SK-N-SH (cell line): ENCODE measurements around the gene RPS27A. TPM values are rescaled to one million over a fixed set of nuclear protein-coding genes. Genes with fewer than 3 reads are reported as not detected.
"Not testable (repeated sequence)": the region's sequence is repeated elsewhere in the genome, so short reads cannot be mapped to it uniquely, and the experiment has no call there.

Source experiments
- CTCF ChIA-PET: fragments of 300-600, 350-600 bp; formaldehyde crosslinking; extraction: SDS; loops from one replicate; lab custom pipeline; 2021; lab: Yijun Ruan, JAX
- POLR2A ChIA-PET: fragments of 350-600 bp; sonication (Branson Sonifier 250); formaldehyde crosslinking; extraction: SDS; loops from one replicate; lab custom pipeline; 2020; ENCODE audit warnings: antibody characterized with exemption, inconsistent platforms; lab: Yijun Ruan, JAX
- DNase-seq: peaks from one replicate; pipeline ENCODE4 v3.0.0; 2012
- H2AFZ ChIP-seq: fragments of 200-600 bp; sonication (generic); 2 replicates; pipeline ENCODE4 v1.8.1; 2016; ENCODE audit warnings: antibody characterized with exemption, mild to moderate bottlenecking, low read depth
- H3F3A ChIP-seq: fragments of 200-600 bp; sonication (generic); replicated peaks from 2 replicates; pipeline ENCODE3; 2016; ENCODE audit warnings: antibody characterized with exemption, mild to moderate bottlenecking; ENCODE audit not compliant: insufficient read depth
- H3K27ac ChIP-seq, 2 experiments: fragments of 200-500 bp in 1 of 2; fragments of 200-600 bp in 1 of 2; sonication (Bioruptor generic) in 1 of 2; sonication (generic), shearing (Covaris generic) in 1 of 2; 2 replicates each; pipeline versions ENCODE4 v1.5.1 to v1.6.1; 2014 to 2016; ENCODE audit warnings: low read depth in 2 of 2, inconsistent platforms in 1 of 2, low read length in 1 of 2, mild to moderate bottlenecking in 1 of 2, mixed read lengths in 1 of 2
- H3K27me3 ChIP-seq: fragments of 200-600 bp; sonication (generic), shearing (Covaris generic); 2 replicates; pipeline ENCODE4 v1.6.1; 2016; ENCODE audit warnings: mixed run types; ENCODE audit not compliant: insufficient read depth
- H3K36me3 ChIP-seq, 2 experiments: fragments of 200-500 bp in 1 of 2; fragments of 200-600 bp in 1 of 2; sonication (Bioruptor generic) in 1 of 2; sonication (generic) in 1 of 2; replicated peaks in 1 of 2; 2 replicates each; pipeline versions ENCODE3 to v1.5.1; 2014 to 2016; ENCODE audit warnings: low read length in 1 of 2, mild to moderate bottlenecking in 1 of 2; ENCODE audit not compliant: insufficient read depth in 2 of 2, control insufficient read depth in 1 of 2
- H3K4me1 ChIP-seq, 2 experiments: fragments of 200-500 bp in 1 of 2; fragments of 200-600 bp in 1 of 2; sonication (Bioruptor generic) in 1 of 2; sonication (generic), shearing (Covaris generic) in 1 of 2; 2 replicates each; pipeline versions ENCODE4 v1.5.1 to v1.6.1; 2014 to 2016; ENCODE audit warnings: low read depth in 1 of 2, low read length in 1 of 2, mixed run types in 1 of 2; ENCODE audit not compliant: insufficient read depth in 2 of 2, control insufficient read depth in 1 of 2
- H3K4me2 ChIP-seq: fragments of 200-600 bp; sonication (generic), shearing (Covaris generic); 2 replicates; pipeline ENCODE4 v1.6.1; 2017; ENCODE audit warnings: mixed run types
- H3K4me3 ChIP-seq, 2 experiments: fragments of 200-500 bp in 1 of 2; fragments of 200-600 bp in 1 of 2; sonication (Bioruptor generic) in 1 of 2; sonication (generic), shearing (Covaris generic) in 1 of 2; 2 replicates each; pipeline versions ENCODE4 v1.5.1 to v1.8.1; 2014 to 2016; ENCODE audit warnings: low read depth in 2 of 2, inconsistent platforms in 1 of 2, low read length in 1 of 2, mild to moderate bottlenecking in 1 of 2, mixed read lengths in 1 of 2, moderate library complexity in 1 of 2
- H3K79me2 ChIP-seq: fragments of 200-600 bp; sonication (generic); 2 replicates; pipeline ENCODE4 v1.8.1; 2017; ENCODE audit warnings: mild to moderate bottlenecking; ENCODE audit not compliant: insufficient read depth
- H3K9ac ChIP-seq: fragments of 200-600 bp; sonication (generic); 2 replicates; pipeline ENCODE4 v1.6.1; 2017; ENCODE audit warnings: mixed run types
- H3K9me2 ChIP-seq: fragments of 200-600 bp; sonication (generic); 2 replicates; pipeline ENCODE4 v1.6.1; 2017; ENCODE audit warnings: mixed run types
- H3K9me3 ChIP-seq: fragments of 200-600 bp; sonication (generic); 2 replicates; pipeline ENCODE4 v1.6.1; 2017; ENCODE audit warnings: mixed run types, mild to moderate bottlenecking, moderate library complexity
- H4K20me1 ChIP-seq: fragments of 200-600 bp; sonication (generic); 2 replicates; pipeline ENCODE4 v1.6.1; 2017; ENCODE audit warnings: mild to moderate bottlenecking, mixed run types; ENCODE audit not compliant: insufficient read depth
- CHD2 ChIP-seq: fragments of 150-350 bp; IDR thresholded peaks from 2 replicates; pipeline ENCODE4 v1.6.1; 2018; ENCODE audit warnings: low read length; ENCODE audit not compliant: partially characterized antibody
- EP300 ChIP-seq, 2 experiments: IDR thresholded peaks; 2 replicates each; pipeline versions ENCODE4 v1.4.0 to v1.6.1; 2012; ENCODE audit warnings: borderline replicate concordance in 1 of 2, low read depth in 1 of 2, low read length in 1 of 2
- EZH2phosphoT487 ChIP-seq: fragments of 200-600 bp; sonication (generic); IDR thresholded peaks from 2 replicates; pipeline ENCODE4 v1.6.1; 2017; ENCODE audit warnings: low read depth, mixed run types, mild to moderate bottlenecking, antibody characterized with exemption, moderate library complexity, borderline replicate concordance
- FOSL2 ChIP-seq: IDR thresholded peaks from 2 replicates; pipeline ENCODE4 v1.4.0; 2012; ENCODE audit warnings: low read depth, mild to moderate bottlenecking, moderate library complexity, borderline replicate concordance
- FOXM1 ChIP-seq: IDR thresholded peaks from 2 replicates; pipeline ENCODE4 v1.4.0; 2012; ENCODE audit warnings: low read depth, mild to moderate bottlenecking
- MEF2A ChIP-seq: IDR thresholded peaks from 2 replicates; pipeline ENCODE4 v1.4.0; 2012; ENCODE audit warnings: low read depth, borderline replicate concordance
- NRF1 ChIP-seq: IDR thresholded peaks from 2 replicates; pipeline ENCODE4 v1.6.1; 2012; ENCODE audit warnings: low read depth, mild to moderate bottlenecking, low read length
- RFX5 ChIP-seq: IDR thresholded peaks from 2 replicates; pipeline ENCODE4 v1.6.1; 2012; ENCODE audit warnings: mild to moderate bottlenecking, improper control_type of control experiment, low read length
- SIN3A ChIP-seq: IDR thresholded peaks from 2 replicates; pipeline ENCODE4 v1.6.1; 2012; ENCODE audit warnings: low read depth, mild to moderate bottlenecking, low read length, moderate library complexity, borderline replicate concordance
- TAF1 ChIP-seq: IDR thresholded peaks from 2 replicates; pipeline ENCODE4 v1.6.1; 2012; ENCODE audit warnings: low read depth, mild to moderate bottlenecking, low read length, moderate library complexity, borderline replicate concordance
- TCF12 ChIP-seq: IDR thresholded peaks from 2 replicates; pipeline ENCODE4 v1.4.0; 2012
- TEAD4 ChIP-seq: IDR thresholded peaks from 2 replicates; pipeline ENCODE4 v1.4.0; 2012; ENCODE audit warnings: mild to moderate bottlenecking, borderline replicate concordance; ENCODE audit not compliant: insufficient read depth
- YY1 ChIP-seq: IDR thresholded peaks from 2 replicates; pipeline ENCODE4 v1.4.0; 2012; ENCODE audit warnings: low read depth, mild to moderate bottlenecking
- WGBS: methylation state at CpG from one replicate; pipeline ENCODE4 v1.1.6; 2017; ENCODE audit warnings: low lambda C conversion rate; 5-methylcytosine and 5-hydroxymethylcytosine counted together
- polyA plus RNA-seq, 3 experiments: library from polyadenylated mRNA; depleted of rRNA; stranded (reverse); fragments of >200 nt; gene quantifications; 2 replicates each; pipeline ENCODE4 v1.2.3, GENCODE V29; 2012
- TF ChIP-seq, protein P1 (sequence below): fragments of 150-350 bp; IDR thresholded peaks from 2 replicates; pipeline ENCODE4 v1.6.1; 2016; ENCODE audit warnings: mild to moderate bottlenecking, low read depth, low read length
- TF ChIP-seq, protein P2 (sequence below): IDR thresholded peaks from 2 replicates; pipeline ENCODE4 v1.4.0; 2012; ENCODE audit warnings: low read depth
- TF ChIP-seq, protein P3 (sequence below): IDR thresholded peaks from 2 replicates; pipeline ENCODE4 v1.4.0; 2012; ENCODE audit warnings: low read depth, borderline replicate concordance

Gene RPS27A
- polyA plus RNA-seq, 1 of the 3 experiments (the other 2 are of a cell fraction), result 1,777 TPM

DNA sequence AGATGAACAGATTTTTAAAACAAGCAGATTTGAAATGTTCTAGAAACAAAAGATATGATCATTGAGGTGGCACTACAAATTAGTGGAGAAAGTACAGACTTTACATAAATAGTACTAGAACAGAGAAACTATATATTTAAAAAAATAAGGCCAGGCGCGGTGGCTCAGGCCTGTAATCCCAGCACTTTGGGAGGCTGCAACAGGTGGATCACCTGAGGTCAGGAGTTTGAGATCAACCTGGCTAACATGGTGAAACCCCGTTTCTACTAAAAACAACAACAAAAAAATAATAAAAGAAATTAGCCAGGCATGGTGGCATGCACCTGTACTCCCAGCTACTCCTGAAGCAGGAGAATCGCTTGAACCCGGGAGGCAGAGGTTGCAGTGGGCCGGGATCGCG, 45.7 kb upstream of the RPS27A start:
- WGBS, result 88% methylated on average over 8 of the region's 8 CpGs
- H3K4me2 ChIP-seq, H3K79me2 ChIP-seq, H3F3A ChIP-seq, H3K9me3 ChIP-seq, H3K27me3 ChIP-seq, H3K9ac ChIP-seq, H3K27ac ChIP-seq, H4K20me1 ChIP-seq, H2AFZ ChIP-seq, H3K36me3 ChIP-seq, H3K4me3 ChIP-seq, H3K4me1 ChIP-seq, H3K9me2 ChIP-seq, DNase-seq: not testable (repeated sequence)
- POLR2A ChIA-PET, result interaction anchor here (0.6 kb wide), 1 partner anchor 25 kb away, joined by 3 read pairs; no protein-coding TSS in a partner anchor
- CTCF ChIA-PET, result interaction anchor here (1.0 to 2.8 kb wide), 2 partner anchors 19 to 449 kb away, joined by 3 to 12 read pairs; no protein-coding TSS in a partner anchor

DNA sequence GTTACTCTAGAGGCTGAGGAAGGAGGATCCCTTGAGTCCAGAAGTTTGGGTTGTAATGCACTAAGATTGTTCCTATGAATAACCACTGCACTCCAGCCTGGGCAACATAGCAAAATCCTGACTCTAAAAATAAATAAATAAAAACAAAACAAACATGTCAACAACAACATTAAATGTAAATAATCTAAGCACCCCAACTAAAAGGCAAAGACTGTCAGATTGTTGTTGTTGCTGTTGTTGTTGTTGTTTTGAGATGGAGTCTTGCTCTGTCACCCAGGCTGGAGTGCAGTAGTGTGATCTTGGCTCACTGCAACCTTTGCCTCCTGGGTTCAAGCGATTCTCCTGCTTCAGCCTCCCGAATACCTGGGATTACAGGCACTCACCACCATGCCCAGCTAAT, 40.6 kb upstream of the RPS27A start:
- CTCF ChIA-PET, DNase-seq, H3K36me3 ChIP-seq, H3K4me3 ChIP-seq, H3K9me2 ChIP-seq, H2AFZ ChIP-seq, H3K79me2 ChIP-seq, H3K27me3 ChIP-seq, H3F3A ChIP-seq, H4K20me1 ChIP-seq, H3K9me3 ChIP-seq, POLR2A ChIA-PET, H3K4me2 ChIP-seq, H3K4me1 ChIP-seq, H3K27ac ChIP-seq, H3K9ac ChIP-seq: not testable (repeated sequence)
- 82% methylated on average over 2 of the region's 2 CpGs for WGBS

DNA sequence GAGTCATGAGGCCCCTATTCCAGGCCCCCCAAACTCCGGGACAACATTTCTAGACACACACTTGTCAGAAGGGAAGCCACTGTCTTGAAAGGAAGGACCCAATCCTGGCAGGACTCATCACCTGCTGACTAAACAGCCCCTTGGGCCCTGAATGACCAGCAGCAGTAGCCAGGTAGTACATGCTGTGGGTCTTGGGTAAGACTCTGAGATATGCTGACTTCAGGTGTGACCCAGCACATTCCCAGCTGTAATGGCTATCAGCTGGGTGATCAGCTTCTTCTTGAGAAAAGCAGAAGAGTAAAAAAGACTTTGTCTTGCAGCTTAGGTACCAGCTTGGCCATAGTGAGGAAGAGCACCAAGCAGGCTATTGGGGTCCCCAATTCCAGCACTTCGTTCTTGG, 36.0 kb upstream of the RPS27A start:
- H3K27ac ChIP-seq, result no peak overlapping the region
- H3K27me3 ChIP-seq, result no peaks in the 10 kb centered on the region
- H3K36me3 ChIP-seq, result peaks cover 20 to 34% of the 10 kb centered on the region in 2 experiments
- peaks cover 5% of the 10 kb centered on the region; the same call in 1 of the 2 replicates for H3K9me3 ChIP-seq
- H3K4me3 ChIP-seq, result no peak overlapping the region
- H3F3A ChIP-seq, result peaks cover 4% of the 10 kb centered on the region
- H3K4me1 ChIP-seq, result no peaks in the 10 kb centered on the region
- no peaks in the 10 kb centered on the region for H3K9me2 ChIP-seq
- no peak overlapping the region for H3K9ac ChIP-seq
- ChIA-PET POLR2A (no interaction called here), CTCF (interaction anchor here (1.1 kb wide), 1 partner anchor 27 kb away, joined by 3 read pairs; no protein-coding TSS in a partner anchor)
- TF ChIP-seq CHD2, result no peak
- no peaks in the 10 kb centered on the region for H4K20me1 ChIP-seq
- H3K79me2 ChIP-seq, result no peaks in the 10 kb centered on the region
- 86% methylated on average over 2 of the region's 2 CpGs for WGBS
- no peak overlapping the region for H3K4me2 ChIP-seq
- DNase-seq, result no peak
- no peak overlapping the region for H2AFZ ChIP-seq

DNA sequence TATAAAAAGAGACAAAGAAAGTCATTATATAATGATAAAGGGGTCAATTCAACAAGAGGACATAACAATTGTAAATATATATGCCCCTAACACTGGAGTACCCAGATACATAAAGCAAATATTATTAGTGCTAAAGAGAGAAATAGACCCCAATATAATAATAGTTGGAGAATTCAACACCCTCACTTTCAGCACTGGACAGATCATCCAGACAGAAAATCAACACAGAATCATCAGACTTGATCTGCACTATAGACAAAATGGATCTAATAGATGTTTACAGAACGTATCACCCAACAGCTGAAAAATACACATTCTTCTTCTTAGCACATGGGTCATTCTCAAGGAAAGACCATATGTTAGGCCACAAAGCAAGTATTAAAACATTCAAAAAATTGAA, 32.1 kb upstream of the RPS27A start:
- Histone ChIP-seq H4K20me1 (no peaks in the 10 kb centered on the region), H3K9me2 (no peaks in the 10 kb centered on the region), H3K4me1 (no peaks in the 10 kb centered on the region), H3K4me2 (no peak overlapping the region), H3K9me3 (peaks cover 10% of the 10 kb centered on the region; the same call in 1 of the 2 replicates), H3K36me3 (peaks cover 22 to 65% of the 10 kb centered on the region in 2 experiments), H3K79me2 (no peaks in the 10 kb centered on the region), H3K4me3 (no peak overlapping the region), H3F3A (peaks cover 5% of the 10 kb centered on the region), H2AFZ (no peak overlapping the region), H3K9ac (no peak overlapping the region), H3K27ac (no peak overlapping the region), H3K27me3 (no peaks in the 10 kb centered on the region)
- 88% methylated on average over 1 of the region's 1 CpG for WGBS
- no peak for TF ChIP-seq FOXM1
- TF ChIP-seq YY1, result no peak
- no peak for TF ChIP-seq TCF12
- no peak for TF ChIP-seq EZH2phosphoT487
- TF ChIP-seq EP300 (IDR thresholded peaks at IDR 0.05; ENCODE audit: borderline replicate concordance in 1 of 2, low read depth in 1 of 2, low read length in 1 of 2), result no peak
- TF ChIP-seq MEF2A, result no peak
- TF ChIP-seq, protein P1, sequence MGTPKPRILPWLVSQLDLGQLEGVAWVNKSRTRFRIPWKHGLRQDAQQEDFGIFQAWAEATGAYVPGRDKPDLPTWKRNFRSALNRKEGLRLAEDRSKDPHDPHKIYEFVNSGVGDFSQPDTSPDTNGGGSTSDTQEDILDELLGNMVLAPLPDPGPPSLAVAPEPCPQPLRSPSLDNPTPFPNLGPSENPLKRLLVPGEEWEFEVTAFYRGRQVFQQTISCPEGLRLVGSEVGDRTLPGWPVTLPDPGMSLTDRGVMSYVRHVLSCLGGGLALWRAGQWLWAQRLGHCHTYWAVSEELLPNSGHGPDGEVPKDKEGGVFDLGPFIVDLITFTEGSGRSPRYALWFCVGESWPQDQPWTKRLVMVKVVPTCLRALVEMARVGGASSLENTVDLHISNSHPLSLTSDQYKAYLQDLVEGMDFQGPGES, result no peak
- TF ChIP-seq FOSL2, result no peak
- TF ChIP-seq CHD2, result no peak
- TF ChIP-seq, protein P2, sequence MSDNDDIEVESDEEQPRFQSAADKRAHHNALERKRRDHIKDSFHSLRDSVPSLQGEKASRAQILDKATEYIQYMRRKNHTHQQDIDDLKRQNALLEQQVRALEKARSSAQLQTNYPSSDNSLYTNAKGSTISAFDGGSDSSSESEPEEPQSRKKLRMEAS, result no peak
- no peak for TF ChIP-seq TAF1
- no peak for TF ChIP-seq TEAD4
- TF ChIP-seq RFX5, result no peak
- TF ChIP-seq, protein P3, sequence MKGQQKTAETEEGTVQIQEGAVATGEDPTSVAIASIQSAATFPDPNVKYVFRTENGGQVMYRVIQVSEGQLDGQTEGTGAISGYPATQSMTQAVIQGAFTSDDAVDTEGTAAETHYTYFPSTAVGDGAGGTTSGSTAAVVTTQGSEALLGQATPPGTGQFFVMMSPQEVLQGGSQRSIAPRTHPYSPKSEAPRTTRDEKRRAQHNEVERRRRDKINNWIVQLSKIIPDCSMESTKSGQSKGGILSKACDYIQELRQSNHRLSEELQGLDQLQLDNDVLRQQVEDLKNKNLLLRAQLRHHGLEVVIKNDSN, result no peak
- TF ChIP-seq NRF1, result no peak
- TF ChIP-seq SIN3A, result no peak
- ChIA-PET POLR2A (no interaction called here), CTCF (no interaction called here)
- no peak for DNase-seq
